ENCODE data around the gene TMEM86A.

DNA sequence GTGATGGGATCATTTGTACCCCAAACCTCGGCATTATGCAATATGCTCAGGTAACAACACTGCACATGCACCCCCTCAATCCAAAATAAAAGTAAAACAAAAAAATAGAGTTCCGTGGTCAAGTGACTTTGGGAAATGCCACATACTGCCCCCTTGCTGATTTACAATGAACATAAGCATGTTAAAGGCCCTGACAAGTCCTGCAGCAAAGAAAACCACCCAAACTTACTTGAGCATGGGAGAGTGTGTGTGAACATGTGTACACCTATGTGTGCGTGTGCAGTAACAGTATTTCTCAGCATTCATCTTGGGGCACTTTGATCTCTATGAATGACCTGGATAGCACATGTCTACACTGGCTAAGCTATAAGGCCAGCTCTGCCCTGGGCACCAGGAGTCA is 43.2 kb downstream of the TMEM86A start:
- TF ChIP-seq GATA3 (IDR thresholded peaks at IDR 0.05; ENCODE audit: low read depth, low read length) (no peak), GATA2 (IDR thresholded peaks at IDR 0.05; ENCODE audit: low read depth, low read length) (no peak)
